ENCODE measurements around the gene SHOC2. TPM values are rescaled to one million over a fixed set of nuclear protein-coding genes. Genes with fewer than 3 reads are reported as not detected.

Gene SHOC2
- total RNA-seq, 1 donor from 2014 or later: 187 TPM

DNA sequence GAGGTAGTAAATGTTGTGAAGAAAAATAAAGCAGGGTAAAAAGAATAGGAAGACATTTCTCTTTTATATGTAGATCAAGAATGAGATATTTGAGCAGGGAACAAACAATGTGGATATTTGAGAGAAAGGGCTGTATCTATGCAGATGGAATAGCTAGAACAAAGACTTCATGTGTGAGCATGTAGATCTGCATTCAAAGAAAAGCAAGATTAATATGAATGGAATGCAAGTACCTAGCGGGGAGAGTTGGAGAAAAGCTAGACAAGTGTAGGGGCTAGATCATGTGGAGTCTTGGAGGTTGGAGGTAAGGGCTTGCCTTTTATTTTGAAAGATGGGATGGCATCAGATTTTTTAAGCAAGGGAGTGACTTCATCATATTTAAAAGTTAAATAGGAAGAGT lies 27.1 kb downstream of the SHOC2 start:
- DNase-seq: no peak

DNA sequence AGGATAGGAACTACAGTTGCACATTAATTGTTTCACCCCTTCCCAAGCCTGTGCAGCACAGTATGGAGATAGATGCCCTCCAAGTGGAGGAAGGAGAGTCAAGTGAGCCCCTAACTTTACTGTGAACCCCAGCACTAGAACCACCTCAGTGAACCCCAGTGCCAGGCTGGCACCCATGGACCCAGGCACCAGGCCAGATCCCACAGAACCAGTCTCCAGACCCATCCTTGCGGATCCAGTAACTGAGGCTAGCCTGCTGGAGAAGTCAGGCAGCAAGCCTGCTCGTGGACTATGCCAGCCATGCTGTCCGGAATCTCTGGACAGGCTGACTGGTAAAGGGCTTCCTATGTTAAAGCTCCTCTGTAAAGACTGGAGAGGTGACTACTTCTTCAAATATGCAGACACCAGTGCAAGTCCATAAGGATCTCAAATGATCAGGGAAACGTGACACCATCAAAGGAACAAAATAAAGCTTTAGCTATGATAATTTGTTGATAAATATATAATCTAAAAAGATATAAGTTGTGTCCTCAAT lies 27.7 kb downstream of the SHOC2 start:
- no peak for DNase-seq

DNA sequence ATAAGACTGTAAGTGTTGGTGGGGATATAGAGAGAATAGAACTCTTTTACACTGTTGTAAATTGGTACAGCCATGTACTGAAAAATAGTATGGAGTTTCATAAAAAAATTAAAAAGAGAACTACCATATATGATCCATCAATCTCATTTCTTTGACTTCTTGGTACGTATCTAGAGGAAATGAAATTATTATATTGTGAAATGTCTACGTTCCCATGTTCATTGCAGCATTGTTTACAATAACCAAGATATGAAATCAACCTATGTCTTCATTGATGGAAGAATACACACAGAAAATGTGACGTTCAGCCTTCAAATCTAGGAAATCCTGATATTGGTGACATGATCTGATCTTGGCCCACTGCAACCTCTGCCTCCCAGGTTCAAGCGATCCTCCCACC lies 32.0 kb downstream of the SHOC2 start:
- no peak for DNase-seq

DNA sequence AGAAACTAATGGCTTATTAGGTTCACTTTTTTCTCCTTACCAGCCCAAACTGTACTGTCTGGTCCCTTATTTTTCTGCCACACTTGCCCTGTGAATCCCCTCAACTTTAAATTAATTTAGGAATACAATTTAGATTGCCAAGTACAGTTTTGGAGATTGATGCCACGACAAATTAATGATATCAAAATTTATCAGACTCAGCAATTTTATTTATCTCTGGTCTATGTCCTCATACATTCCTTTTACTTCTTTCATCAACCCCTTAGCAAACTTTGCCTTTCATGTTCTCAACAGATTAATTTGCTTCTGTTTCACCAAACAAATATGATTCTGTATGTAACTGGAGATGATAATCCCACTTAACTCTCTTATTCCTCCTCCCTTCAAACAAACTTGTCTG lies 38.2 kb downstream of the SHOC2 start:
- DNase-seq: no peak

DNA sequence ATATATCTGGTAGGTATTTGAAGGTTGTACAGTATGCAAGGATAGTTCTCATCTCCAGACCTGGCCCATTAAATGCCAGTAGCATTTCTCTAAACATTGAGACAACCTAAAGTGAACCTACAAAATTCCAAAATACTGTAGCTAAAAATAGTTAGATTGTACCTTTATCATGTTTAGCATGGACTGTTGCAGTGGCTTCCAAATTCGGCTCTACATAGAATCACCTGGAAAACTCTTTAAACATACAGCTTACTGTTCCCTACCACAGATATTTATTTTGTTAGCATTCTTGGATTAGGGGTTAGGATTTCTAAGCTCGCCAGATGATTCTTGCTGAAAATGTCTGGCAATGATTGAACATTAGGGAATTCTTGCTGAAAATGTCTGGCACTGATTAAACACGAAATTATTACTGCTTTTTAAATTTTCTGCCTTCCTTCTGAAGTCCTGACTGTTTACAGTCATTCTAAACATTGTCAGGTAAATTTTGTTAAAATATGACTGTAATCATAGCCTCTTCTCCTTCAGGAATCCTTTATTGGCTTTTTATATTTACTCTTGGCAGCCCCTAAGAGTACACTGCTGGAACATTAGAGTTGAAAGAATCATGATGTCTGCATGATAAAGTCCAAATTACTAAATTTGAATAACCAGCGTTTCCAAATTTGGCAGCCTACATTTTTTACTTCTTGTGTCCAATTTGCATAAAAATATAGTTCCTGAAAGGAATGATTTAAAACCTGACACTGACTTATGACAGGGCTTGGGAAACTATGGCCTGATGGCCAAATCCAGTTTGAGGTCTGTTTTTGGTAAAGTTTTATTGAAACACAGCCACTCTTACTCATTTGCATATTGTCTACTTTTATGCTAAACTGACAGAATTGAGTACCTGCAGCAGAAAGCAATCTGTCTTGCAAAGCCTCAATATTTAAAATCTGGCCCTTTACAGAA lies 40.3 kb downstream of the SHOC2 start:
- no peak for DNase-seq

DNA sequence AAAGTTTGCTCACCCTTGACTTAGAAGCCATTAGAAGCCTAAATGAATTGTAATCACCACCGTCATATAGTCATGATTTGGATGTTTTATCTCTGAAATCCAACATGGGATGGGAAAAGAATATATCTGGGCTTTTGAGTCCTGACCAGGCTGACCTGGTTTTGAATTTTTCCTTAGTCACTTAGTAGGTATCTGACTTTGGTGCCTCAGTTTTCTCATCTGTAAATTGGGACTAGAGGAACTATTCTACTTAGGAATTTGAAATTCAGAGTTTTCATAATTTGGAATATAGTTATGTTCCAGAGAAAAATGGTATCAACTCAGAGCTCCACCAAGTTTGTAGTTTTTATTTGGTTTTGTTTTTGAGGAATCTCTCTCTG lies 40.9 kb downstream of the SHOC2 start:
- no peak for DNase-seq

DNA sequence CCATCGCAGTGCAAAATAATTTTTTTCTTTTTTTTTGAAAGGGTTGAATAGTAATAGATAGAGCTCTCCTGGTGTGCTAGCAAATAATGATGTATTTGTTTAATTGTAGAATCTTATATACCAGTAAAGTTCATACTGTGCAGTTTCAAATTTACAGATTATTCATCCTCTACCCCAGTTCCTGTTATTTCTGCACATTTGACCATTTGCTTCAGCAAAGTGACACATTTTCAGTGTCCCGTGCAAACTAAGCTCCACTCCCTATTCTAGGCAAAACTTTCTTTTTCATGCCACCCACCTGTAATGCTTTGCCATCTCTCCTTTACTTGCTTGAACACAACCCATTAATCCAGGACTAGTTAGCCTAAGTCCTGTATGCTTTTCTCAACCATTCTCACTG lies 43.0 kb downstream of the SHOC2 start:
- no peak for DNase-seq

DNA sequence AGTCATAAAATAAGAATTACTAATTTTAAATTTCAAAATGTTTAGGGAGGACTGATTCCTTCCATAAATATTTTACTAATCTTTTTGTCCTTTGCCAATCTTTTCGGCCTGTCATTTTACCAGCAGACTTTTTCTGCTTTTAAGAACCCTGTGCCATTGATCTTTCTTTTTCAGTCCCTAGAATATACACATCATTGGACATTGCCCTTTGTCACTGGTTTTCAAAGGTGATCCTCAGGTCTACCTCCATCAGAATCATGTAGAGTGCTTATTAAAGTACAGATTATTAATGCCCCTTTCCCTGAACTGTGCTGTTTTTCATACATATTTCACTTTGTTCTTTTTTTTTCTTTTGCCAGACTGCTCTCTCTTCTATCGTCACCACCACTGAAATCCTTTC lies 43.8 kb downstream of the SHOC2 start:
- no peak for DNase-seq

DNA sequence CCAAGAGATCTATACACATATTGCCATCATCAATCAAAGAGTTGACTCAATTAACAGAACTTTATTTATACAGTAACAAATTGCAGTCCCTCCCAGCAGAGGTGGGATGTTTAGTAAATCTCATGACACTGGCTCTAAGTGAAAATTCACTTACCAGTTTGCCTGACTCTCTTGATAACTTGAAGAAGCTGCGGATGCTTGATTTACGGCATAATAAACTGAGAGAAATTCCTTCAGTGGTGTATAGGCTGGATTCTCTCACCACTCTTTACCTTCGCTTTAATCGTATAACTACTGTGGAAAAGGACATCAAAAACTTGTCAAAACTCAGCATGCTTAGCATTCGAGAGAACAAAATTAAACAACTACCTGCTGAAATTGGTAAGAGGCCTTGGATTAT lies 45.3 kb downstream of the SHOC2 start:
- no peak for DNase-seq

DNA sequence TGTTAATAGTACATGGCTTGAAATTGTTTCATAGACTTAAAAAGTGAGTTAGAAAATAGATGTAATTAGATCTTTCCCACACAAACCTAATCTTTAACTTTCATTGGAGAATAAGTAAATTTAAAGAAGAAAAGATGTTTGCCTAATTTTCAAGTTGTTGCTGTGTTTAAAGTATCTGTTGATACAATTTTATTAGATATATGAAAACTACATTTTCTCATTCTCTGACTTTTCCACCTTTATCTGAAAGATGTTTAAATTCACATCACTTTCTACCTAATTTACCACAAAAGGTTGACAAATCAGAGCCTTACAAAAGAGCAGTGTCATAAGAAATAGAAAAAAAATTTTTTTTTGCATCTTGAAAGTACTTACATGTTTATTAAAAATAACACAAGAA lies 45.8 kb downstream of the SHOC2 start:
- DNase-seq: no peak

DNA sequence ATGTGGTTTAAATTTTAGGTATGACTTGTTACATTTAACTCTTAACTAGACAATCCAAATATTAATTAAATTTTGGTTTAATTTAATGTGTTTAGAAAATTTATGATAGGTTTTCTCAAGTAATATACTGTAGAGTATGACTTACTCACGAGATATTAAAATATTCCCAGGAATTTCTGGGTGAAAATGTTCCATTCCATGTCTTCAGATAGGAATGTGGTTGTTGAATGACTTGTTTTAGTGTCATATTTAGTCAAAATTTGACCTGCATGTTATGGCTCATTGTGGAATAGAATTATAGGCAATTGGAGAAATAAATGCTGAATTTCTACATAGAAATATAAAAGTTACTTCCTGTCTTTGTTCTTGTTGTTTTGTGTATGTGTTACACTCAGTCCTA lies 46.7 kb downstream of the SHOC2 start:
- DNase-seq: no peak

DNA sequence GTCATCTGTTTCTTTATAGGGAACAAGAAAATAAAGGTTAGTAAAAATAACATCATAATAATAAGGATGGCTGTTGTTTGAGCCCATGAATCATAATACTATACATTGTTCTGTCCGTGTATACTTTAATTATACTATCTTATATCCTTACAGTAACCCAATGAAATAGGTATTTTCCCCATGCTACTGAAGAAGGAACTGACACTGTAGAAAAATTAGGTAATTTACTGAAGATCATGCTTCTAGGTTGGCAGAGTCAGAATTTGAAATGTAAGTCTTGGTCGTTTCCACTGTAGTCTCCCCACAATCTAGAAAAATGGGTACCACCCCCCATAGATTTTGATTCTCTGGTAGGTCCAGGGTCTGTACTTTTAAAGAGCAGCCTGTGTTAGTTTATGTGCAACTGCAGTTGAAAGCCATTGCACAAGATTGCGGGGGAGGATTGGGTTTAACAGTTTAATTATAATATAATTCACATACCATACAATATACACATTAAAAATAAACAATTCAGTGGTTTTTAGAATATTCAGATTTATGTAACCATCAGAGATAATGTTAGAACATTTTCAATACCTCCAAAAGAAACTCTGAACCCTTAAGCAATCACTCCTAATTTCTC lies 47.7 kb downstream of the SHOC2 start:
- no peak for DNase-seq

DNA sequence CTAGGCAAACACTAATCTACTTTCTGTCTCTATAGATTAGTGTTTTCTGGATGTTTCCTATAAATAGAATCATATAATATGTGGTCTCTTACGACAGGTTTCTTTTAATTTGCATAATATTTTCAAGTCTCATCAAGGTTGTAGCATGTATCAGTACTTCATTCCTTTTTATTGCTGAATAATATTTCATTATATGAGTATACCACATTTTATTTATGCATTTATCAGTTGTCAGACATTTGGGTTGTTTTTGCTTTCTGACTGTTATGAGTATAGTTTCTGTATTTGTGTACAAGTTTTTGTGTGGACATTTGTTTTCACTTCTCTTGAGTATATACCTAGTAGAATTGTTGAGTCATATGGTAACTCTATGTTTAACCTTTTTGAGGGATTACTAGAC lies 48.2 kb downstream of the SHOC2 start:
- no peak for DNase-seq

DNA sequence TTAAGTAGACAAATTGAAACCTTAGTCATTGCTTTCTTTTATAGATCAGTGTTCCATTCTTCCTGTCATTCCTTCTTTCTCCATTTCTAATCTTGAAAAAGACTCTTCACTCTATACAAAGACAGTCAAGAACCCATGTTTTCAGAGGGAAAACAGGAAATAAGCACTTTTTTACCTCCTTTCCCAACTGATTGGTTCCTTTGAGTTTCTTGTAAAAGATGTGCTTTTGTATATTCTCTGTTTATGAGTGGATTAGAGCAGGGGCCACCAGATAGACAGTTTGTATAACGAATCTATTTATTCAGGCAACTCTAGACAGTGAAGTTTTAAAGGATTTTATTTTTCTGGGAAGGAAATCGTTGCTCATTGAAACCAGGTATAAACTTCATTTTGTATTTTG lies 49.8 kb downstream of the SHOC2 start:
- no peak for DNase-seq

DNA sequence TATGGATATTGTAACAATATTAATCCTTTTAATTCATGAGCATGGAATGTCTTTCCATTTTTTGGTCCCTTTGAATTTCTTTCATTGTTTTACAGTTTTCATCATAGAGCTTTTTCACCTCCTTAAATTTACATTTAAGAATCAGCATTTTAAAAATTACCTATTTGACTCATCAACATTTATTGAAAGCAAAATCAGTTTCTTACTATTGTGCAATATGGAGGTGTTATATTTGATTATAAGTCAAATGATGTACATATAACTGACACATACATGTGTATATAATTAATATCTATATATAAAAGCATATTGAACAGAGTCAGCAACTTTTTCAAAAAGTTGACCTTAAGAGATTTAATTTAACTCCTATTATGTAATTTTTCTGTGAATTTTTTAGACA lies 52.2 kb downstream of the SHOC2 start:
- no peak for DNase-seq

DNA sequence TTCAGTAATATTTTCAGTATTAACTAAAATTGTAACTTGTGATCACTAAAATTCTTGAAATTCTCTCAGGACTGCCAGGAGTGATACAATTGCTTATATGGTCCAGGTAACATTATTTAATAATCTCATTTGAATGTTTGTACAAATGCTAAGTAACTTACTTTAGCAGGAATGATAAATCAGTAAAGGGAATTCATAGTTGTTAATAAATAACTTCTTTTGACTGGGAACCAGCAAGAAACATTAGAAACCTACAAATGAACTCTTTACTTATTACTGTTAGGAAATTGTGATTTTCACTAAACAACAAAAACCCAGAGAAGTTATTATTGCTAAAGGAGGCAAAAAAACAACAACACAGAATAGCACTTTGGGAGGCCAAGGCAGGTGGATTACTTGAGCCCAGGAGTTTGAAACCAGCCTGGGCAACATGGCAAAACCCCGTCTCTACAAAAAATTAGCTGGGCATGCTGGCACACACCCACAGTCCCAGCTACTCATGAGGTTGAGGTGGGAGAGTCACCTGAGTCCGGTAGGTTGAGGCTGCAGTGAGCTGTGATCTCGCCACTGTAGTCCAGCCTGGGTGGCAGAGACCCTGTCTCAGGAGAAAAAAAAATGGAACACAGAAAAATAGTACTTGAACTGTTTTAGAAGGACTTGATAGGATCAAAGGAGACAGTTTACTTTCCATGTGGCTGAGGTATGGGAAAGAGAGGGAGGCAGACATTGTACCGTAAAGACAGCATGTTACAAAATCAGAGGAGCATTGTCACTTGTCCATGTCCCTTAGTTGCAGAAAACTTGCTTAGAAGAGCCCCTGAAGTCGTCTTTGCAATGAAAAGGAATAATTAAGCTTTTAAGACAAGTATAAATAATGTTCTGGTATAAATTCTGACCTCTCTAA lies 53.1 kb downstream of the SHOC2 start:
- no peak for DNase-seq

DNA sequence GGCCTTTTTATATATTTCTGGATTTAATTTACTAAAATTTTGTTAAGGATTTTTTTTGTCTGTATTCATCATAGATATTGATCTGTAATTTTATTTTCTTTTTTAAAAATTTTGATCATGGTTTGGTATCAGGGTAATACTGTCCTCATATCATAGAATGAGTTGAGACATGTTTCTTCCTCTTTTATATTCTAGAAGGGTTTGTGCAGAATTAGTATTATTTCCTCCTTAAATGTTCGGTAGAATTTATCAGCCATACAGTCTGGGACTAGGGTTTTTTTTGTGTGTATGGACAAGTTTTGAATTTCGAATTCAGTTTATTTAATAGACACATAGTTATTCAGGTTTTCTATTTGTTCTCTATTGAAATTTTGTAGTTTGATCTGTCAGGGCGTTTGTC lies 54.0 kb downstream of the SHOC2 start:
- DNase-seq: no peak

DNA sequence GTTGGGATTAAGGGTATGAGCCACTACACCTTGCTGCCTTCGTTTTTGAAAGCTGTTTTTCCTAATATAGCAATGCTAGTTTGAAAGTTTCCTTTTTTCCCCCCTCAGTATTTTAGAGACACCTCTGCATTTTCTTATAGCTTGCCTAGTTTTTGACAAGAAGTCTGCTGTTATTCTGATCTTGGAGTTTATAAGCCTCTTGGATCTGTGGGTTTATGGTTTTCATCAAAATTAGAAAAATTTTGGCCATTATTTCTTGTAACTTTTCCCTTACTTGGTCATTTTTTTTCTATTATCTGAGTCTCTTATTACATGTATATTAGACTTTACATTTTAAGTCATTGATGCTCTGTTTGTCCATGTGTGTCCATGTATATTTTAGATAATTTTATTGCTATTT lies 57.2 kb downstream of the SHOC2 start:
- DNase-seq: no peak

DNA sequence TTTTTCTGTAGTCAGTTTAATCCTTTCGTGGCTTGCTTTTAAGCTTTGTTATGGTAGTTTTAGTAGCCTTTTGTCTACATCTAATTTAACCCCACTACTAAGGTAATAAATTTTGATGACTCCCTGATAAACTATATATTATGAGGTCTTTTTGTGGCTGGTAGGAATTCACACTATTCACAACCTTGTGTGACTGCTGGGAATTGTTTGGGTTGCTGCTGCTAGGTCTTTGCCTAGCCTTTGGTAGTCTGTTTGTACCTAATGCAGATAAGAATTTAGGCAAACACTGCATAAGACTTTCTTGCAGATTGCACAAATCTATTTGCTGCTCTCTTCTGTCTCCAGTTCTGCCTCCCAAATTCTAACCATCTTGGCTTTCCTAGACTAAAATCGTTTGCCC lies 58.3 kb downstream of the SHOC2 start:
- no peak for DNase-seq

DNA sequence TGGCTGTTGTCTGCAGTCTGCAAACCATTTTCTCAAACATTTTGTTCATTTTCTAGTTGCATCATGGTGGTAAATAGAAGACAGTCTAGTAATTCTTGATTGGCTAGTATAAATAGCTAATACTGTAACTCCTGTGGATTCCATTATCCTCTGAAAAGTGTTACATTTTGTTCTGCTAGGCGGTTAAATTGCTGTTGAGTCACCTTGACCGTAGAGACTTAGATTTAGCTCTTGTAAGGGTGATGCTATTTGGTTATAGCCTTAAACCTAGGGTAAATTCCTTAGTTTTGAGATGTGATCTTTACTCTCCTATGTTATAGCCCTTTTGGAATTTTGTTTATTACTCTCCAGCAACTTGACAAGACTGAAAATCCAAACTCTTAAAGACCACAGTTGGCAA lies 58.8 kb downstream of the SHOC2 start:
- DNase-seq: no peak

DNA sequence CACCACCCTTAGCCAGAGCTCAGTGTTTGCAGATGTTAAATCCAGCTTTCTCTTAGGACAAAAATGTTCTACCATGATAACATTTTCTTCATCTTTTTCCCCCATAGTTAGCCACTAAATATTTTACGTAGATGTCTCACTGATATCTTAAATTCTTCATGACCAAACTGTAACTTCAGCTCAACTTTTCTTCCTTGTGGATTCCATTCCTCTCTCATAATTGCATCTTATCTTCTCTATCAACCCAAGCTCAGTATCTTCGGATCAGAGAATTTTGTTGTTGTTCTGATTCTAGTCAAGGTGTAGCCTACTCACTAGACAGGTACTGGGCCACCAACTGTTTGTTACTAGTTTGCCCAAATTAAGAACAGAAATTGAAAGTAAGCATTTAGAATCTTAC lies 60.2 kb downstream of the SHOC2 start:
- no peak for DNase-seq

DNA sequence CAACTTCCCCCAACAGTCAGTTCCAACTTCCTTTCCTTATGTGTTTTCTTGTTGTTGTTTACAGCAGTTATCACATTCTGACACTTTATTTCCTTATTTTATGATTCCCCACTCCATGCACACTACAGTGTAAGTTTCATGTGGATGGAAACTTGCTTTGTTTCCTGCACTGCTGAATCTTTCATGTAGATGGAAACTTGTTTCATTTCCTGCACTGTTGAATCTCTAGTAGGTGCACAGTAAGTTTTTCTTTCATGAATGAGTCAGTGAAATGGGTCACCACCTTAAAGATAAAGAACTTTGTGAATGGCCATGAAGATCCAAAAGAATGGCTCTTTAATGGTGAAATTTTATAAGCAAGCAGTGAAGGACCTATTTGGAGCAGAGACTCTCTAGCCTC lies 61.4 kb downstream of the SHOC2 start:
- no peak for DNase-seq

DNA sequence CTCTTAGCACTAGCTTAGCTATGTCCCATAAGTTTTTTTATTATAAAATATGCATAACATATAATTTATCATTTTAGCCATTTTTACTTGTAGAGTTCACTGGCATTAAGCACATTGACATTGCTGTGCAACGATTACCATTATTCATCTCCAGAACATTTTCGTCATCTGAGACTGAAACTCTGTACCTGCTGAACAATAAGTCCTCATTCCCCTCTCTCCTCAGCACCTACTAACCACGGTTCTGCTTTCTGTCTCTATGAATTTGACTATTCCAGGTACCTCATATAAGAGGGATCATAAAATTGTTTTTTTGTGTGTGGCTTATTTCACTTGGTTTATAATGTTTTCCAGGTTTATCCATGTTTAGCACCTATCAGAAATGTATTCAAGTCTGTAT lies 64.1 kb downstream of the SHOC2 start:
- no peak for DNase-seq
